Stimulated activated CD8-positive, alpha-beta memory T cell treated with anti-CD3 and anti-CD28 coated beads, Interleukin-2, amount 100 ng/mL, for 48 hours (primary cell): ENCODE data around the gene PRDM16.

Experiments
- DNase-seq, 2 donors: peaks; one replicate each; pipeline ENCODE4 v3.0.0-alpha.2; 2020; ENCODE audit warnings: low read depth in 2 of 2

Gene PRDM16

GRCh38 chr1:3393024-3393986 lies 324.3 kb downstream of the PRDM16 start:
- no peak for DNase-seq

- no peak for DNase-seq
Measured at GRCh38 chr1:3393987-3394920, 325.3 kb downstream of the PRDM16 start.

- DNase-seq, result no peak
Measured at GRCh38 chr1:3396411-3396810, 327.4 kb downstream of the PRDM16 start.

GRCh38 chr1:3397311-3397710 lies 328.3 kb downstream of the PRDM16 start:
- no peak for DNase-seq

DNA sequence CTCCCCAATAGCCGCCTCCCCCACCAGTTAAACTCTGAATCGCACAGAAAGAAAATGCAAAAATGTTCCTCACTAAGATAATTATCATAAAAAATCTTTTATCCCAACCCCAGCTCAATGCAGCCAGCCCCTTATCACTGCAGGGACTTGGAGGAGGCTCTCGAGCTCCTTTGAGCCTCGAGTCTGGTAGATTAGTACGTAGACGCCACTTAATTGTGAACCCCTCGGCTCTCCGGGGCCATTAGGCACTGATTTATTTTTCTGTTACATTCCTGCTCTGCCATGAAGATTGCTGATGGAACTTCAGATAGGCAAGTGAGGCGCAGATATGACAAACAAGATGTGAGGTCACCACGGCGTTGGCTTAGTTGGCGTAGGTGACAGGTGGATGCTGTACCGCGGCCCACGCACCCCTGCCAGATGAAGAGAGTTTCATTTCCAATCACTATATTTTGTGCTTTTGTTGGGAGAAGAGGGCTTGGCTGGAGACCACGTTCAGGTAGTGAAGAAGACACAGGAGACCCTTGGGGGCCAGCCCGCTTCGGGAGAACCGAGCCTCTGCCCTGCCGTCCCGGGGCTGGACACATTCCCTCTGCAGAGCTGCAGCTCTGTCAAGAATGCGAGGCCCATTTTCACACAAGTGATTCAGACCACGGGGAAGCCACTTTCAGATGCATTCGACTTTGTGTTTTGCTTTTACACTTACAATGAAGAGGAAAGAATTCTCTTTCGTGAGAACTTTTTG lies 329.6 kb downstream of the PRDM16 start:
- DNase-seq, result no peak

DNA sequence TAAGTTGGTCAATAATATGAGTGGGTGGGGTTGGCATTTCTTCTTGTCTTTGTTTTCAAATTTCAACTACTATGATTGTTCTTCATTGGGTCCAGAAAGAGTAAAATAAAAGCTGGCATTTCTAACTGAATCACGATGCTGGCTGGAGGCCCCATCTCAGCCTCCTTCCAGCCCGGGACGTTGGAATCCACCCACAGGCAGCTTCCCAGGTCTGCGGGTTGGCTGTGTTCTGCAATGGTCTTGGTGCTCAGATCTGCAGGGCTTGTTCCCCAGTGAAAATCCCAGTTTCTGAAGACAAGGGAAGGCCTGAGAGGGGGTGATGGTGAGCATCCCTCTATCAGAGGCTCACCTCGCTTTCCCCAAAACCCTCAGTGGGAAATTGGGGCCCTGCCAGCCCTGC lies 330.7 kb downstream of the PRDM16 start:
- DNase-seq, result no peak

DNA sequence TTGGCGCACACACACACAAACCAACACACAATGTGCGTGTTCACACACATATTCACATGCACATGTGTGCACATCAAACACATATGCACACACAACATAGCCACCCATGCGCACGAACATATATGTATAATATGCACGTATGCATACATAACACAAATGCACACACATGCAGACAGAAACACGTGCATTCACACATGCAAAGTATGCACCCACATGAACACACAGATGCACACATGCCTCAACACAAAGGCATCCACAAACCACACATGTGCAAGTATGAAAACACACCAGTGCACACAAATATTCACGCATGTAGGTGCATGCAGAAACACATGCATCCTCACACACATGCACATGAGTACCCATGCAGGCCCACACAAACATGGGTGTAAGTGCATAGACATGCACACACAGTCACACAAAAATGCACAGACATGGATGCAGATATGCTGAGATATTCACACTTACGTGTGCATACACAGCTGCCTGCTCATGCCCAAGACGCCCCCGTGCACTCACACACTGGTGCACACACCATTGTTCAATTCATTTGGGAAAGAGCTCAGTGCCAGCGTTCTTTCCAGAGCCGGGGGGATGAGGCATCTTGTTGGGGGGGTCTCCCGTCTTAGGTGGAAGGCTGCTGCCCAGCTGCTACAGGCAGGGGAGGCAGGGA lies 332.7 kb downstream of the PRDM16 start:
- DNase-seq, result no peak

- DNase-seq, result no peak
Measured at GRCh38 chr1:3402258-3403010, 333.4 kb downstream of the PRDM16 start.

- DNase-seq, result no peak
Measured at GRCh38 chr1:3403011-3403345, 334.0 kb downstream of the PRDM16 start.

DNA sequence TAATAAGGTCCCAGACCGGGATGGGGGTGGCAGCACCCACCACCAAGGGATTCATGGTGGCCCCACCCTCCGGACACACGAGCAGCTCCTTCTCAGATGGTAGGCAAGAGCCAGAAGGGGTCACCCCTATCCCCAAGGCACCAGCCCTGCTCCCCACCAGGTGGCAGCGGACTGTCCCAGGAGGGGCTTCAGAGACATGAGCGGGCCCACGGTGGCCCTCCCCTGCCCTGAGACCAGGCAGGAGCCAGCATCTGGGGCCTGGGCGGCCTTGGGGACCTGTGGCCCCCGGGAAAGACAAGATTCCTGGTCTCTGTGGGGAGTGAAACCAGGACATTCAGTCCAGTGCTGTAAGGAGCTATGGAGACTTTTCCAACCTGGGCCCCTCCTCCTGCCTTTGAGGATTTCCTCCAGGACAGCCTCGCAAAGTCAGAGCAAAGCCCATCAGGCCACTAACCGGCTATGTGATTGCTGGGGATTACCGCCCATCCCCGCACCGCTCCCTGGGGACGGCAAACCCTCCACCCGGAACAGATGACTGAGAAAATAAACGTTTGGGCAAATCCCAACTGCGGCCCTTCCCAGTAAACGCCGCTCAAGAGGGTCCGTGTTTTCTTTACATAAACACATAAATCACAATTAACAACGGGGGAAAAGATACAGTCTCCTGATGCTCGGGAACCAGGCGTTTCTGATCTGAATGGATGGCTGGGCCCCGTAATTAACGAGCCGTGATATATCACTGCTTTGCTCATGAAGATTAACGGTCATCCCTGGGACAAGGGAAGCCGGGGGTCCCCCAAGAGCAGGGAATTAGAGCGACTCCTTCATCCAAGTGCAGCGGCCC lies 334.6 kb downstream of the PRDM16 start:
- DNase-seq, result no peak

DNA sequence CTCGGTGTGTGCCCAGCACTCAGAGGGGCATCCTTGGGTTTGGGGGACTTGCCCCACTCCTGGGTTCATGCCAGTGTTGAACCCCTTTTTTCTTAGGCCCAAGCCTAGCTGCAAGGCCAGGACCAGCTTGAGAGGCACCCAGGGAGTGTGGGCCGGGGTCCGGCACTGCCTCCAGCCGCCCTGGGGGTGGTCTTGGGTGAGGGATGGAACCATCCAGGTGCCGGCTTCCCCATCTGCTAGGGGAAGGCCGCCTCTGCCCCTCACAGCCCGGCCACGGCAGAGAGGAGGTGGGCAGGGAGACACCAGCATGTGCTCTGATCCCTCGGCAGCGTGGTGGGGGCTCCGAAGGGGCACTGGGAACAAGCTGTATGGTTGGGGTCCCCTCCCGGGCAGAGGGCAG lies 335.3 kb downstream of the PRDM16 start:
- DNase-seq, result no peak

- DNase-seq, result no peak
Measured at GRCh38 chr1:3404801-3405200, 335.8 kb downstream of the PRDM16 start.

- DNase-seq, result no peak
Measured at GRCh38 chr1:3405491-3405890, 336.5 kb downstream of the PRDM16 start.

- no peak for DNase-seq
Measured at GRCh38 chr1:3405974-3406867, 337.2 kb downstream of the PRDM16 start.

- no peak for DNase-seq
Measured at GRCh38 chr1:3407021-3407420, 338.0 kb downstream of the PRDM16 start.

DNA sequence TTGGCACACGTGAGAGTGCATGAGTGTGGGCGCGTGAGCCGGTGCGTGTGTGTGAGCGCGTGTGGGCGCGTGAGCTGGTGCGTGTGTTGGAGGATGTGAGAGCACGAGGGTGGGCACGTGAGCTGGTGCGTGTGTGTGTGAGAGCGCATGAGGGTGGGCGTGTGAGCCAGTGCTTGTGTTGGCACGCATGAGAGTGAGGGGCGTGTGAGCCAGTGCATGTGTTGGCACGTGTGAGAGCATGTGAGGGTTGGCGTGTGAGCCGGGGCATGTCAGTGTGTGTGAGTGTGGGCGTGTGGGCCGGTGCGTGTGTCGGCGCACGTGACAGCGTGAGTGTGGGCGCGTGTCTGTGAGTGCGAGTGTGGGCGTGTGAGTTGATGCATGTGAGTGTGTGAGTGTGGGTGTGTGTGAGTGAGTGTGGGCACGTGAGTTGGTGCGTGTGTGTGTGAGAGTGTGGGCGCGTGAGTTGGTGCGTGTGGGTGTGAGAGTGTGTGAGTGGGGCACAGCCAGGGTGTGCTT lies 339.8 kb downstream of the PRDM16 start:
- no peak for DNase-seq

- no peak for DNase-seq
Measured at GRCh38 chr1:3409366-3410141, 340.6 kb downstream of the PRDM16 start.
